ENCODE data around the gene SEPTIN7.
A peak's percentile ranks its signal among the peaks of the same experiment; 100 is the strongest.
"Not testable (repeated sequence)": the region's sequence is repeated elsewhere in the genome, so short reads cannot be mapped to it uniquely, and the experiment has no call there.

The SEPTIN7 gene

GRCh38 chr7:35800718-35801391, at the start of gene SEPTIN7:
SEPTIN7 (plus strand) TSS chr7:35801057; CDS start chr7:35801210, 153 bp downstream.
- DNase-seq (ENCODE audit: low read depth in 2 of 2): peak; percentile 94 to 97

DNA sequence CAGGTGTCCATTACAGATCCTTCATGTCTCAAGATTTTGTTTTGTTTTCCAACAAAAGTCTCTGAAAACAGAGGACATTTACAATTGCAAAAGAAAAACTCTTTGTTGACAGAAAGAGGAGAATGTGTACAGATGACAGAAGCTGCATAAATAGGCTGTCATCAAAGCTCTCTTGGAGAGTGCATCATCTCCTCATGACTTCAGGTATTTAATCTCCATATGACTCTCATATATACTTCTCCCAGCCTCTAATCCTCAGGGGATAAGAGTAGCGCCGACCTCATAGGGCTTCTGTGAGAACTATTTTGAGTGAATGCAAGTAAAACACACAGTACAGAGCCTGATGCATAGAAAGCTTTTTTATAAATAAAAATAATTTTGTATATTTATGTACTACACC, 48.1 kb upstream of the SEPTIN7 start:
- no peak for DNase-seq (ENCODE audit: low read depth in 2 of 2)

GRCh38 chr7:35753761-35754603, 46.9 kb upstream of the SEPTIN7 start:
- DNase-seq (ENCODE audit: low read depth in 2 of 2): no peak

- no peak for DNase-seq (ENCODE audit: low read depth in 2 of 2)
These were observed 46.1 kb upstream of the SEPTIN7 start for GRCh38 chr7:35754741-35755140.

- DNase-seq (ENCODE audit: low read depth in 2 of 2): no peak
These were observed 45.1 kb upstream of the SEPTIN7 start for GRCh38 chr7:35755711-35756110.

DNA sequence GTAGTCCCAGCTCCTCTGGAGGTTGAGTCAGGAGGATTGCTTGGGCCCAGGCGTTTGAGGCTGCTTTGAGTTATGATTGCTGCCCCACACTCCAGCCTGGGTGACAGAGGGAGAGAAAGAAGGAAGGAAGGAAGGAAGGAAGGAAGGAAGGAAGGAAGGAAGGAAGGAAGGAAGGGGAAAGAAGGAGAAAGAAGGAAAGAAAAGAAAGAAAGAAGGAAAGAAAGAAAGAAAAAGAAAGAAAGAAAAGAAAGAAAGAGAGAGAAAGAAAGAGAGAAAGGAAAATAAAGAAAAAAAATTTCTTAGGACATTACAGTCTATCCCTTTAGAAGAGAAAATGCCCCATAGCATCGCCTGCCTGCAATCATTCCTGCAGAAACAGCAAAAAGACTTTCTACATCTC, 44.4 kb upstream of the SEPTIN7 start:
- DNase-seq (ENCODE audit: low read depth in 2 of 2): not testable (repeated sequence)

GRCh38 chr7:35757574-35757973, 43.3 kb upstream of the SEPTIN7 start:
- no peak for DNase-seq (ENCODE audit: low read depth in 2 of 2)

- DNase-seq (ENCODE audit: low read depth in 2 of 2): no peak
These were observed 42.4 kb upstream of the SEPTIN7 start for GRCh38 chr7:35758421-35758820.

DNA sequence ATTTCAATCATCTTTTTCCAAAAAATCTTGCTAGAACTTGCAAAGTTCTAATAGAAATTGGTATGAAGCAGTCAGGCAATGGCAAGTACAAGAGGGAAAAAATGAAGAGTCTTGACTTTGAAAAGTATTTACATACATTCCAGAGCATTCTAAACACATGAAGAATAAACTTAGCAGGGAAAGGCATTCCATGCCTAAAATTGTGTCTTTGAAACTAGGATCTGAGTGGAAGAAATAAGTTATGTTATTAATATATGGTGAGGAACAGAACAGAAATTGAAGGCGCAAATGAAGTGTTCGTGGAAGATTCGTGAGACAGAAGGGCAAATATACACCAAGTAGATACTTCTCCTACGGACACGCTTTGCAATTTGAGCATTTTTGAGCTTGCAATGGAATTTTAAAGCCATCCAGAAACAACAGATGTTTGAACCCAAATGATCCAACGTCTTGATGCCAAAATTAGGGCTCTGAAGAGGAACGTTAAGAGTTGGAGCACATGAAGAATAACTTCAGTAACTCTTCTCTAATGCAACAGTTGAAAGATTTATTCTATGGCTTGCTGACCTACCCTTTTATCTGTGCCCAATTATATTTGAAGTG, 40.6 kb upstream of the SEPTIN7 start:
- no peak for DNase-seq (ENCODE audit: low read depth in 2 of 2)

DNA sequence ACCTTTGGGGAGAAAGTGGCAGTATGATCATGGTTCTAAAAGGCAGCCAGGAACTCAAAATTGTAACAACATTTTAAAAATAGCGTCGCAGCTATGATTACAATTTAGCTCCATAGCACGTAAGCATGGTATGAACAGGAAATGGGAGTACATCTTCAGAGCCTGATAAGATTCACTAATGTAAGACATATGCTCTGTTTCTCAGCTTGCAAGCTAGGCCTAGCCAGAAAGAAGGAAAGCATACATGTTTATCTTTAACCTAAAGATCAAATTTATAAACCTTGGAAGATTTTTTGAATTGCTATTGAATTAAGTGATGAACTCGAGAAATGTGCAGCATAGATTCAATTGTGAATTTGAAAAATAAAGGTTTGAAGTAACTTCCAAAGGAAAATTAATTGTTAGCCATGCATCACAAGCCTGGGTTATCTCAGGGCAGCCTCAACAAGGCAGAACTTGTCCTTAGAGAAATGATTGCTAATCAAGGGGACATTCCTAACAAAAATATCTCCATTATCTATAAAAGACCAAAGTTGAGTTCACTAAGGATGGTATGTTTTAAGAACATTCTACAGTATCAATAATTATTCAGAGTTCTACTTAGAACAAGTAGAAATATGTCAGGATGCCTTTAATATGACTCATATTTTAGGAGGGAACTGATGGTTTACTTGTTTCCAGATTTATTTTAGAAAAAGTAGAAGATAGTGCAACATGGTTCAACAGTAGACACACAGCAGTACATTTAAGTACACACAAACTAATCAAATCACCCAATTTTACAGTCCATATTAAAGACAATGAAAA, 38.8 kb upstream of the SEPTIN7 start:
- no peak for DNase-seq (ENCODE audit: low read depth in 2 of 2)

DNA sequence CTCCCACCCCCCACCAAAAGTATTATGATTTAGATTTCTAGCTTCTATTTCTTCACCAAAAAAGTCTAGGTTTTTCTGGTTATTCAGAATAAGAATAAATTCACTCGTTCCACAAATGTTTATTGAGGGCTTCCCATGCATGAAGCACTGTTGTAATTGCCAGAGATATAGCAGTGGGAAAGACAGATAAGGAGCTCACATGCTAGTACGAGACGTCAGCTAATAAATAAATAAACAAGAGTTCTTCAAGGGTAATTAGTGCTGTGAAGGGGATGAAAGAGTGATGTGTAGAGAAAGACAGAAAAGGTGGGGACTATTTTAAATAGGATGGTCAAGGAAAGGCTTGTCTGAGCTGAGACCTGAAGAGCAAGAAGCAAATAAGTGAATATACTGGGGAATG, 38.1 kb upstream of the SEPTIN7 start:
- no peak for DNase-seq (ENCODE audit: low read depth in 2 of 2)

- no peak for DNase-seq (ENCODE audit: low read depth in 2 of 2)
These were observed 32.5 kb upstream of the SEPTIN7 start for GRCh38 chr7:35768346-35768745.

DNA sequence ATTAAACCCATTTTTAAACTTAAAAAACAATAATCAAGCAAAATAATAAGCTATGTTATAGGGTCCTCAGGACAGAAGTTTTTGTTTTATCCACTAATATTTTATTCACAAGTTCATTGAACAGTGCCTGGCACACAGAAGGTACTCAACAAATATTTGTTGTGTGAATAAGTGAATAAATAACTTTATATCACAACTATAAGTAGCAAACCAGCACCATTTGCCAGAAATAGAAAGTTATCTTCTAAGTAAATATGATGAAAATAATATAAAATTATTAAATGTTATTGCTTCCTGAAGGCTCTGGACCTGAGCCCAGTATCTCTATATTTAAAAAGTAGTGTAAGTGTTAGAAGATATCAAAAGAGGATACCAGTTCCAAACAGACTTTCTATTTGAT, 29.1 kb upstream of the SEPTIN7 start:
- DNase-seq (ENCODE audit: low read depth in 2 of 2): no peak

GRCh38 chr7:35773994-35774393, 26.9 kb upstream of the SEPTIN7 start:
- no peak for DNase-seq (ENCODE audit: low read depth in 2 of 2)

GRCh38 chr7:35776686-35777085, 24.2 kb upstream of the SEPTIN7 start:
- no peak for DNase-seq (ENCODE audit: low read depth in 2 of 2)

- no peak for DNase-seq (ENCODE audit: low read depth in 2 of 2)
These were observed 23.7 kb upstream of the SEPTIN7 start for GRCh38 chr7:35777121-35777520.

DNA sequence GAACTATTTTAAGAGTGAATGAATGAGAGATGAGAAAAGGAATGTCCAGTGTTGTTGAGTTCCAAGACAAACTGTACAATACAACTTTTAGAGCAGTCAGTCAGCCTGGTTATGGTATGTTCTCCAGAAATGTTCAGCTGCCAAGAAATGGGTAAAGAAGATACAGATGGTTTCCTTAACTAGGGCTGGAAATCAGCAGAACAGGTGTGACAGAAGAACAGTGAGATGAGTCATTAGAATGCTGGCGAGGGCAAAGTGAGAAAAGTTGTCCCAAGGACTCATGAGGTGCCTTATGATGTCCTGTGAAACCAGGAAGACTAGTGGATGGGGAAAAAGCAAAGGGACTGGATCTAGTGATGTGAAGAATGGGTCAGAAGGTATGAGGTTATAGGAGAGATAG, 20.8 kb upstream of the SEPTIN7 start:
- no peak for DNase-seq (ENCODE audit: low read depth in 2 of 2)

DNA sequence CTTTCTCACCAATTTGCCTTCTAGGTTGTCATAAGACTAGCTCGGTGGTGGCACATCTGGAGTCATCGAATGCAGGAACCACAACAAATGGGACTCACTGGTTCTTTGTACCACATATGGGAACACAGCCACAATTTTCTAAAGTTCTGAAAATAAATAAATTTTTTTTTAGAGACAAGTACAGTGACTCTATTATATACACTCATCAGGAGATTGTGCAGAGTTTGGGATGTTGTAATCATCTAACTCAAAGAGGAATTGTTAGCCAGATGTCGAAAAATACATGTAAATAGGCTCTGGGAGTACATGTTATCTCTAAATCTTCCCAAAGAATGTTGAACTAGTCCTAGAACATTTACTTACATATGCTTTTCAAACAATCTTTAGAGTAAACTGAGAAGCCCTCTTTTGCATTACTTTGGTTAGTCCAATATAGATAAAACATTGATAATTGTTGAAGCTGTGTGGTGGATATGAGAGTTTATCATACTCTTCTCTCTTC, 19.6 kb upstream of the SEPTIN7 start:
- no peak for DNase-seq (ENCODE audit: low read depth in 2 of 2)

GRCh38 chr7:35781767-35782515, 18.9 kb upstream of the SEPTIN7 start:
- DNase-seq (ENCODE audit: low read depth in 2 of 2): no peak

GRCh38 chr7:35784332-35784731, 16.5 kb upstream of the SEPTIN7 start:
- no peak for DNase-seq (ENCODE audit: low read depth in 2 of 2)

GRCh38 chr7:35785250-35785649, 15.6 kb upstream of the SEPTIN7 start:
- DNase-seq (ENCODE audit: low read depth in 2 of 2): no peak

All from stimulated activated CD4-positive, alpha-beta T cell treated with anti-CD3 and anti-CD28 coated beads, Interleukin-1b, Interleukin-23, amount 100 ng/mL, for 1 hour (primary cell).